Nucleus accumbens (tissue), 56 donors: ENCODE measurements around the gene LMTK2.

Source experiments
- DNase-seq, 56 donors: peaks; one replicate each; lab custom pipeline; 2025; lab: John Stamatoyannopoulos, UW

LMTK2 gene

GRCh38 chr7:98135984-98136383, 29.3 kb downstream of the LMTK2 start:
- DNase-seq, result no peak

DNA sequence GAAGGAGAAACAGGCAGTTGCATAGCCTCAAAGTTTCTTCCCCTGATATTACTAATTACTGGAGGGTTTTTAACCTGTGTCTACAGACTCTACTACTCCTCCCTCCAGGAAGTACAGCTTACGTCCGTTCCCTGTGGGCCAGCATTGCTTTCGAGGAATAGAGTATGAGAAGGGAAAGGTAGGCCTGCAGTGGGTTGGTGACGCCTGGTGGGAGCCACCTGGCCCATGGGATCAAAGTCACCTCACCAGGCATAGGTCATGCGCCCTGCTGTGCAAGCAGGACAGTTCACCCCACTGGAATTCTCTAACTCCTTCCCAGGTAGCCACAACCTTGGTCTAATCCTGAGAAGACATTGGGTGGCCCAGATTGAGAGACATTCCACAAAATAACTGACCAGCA, 29.8 kb downstream of the LMTK2 start:
- no peak for DNase-seq

DNA sequence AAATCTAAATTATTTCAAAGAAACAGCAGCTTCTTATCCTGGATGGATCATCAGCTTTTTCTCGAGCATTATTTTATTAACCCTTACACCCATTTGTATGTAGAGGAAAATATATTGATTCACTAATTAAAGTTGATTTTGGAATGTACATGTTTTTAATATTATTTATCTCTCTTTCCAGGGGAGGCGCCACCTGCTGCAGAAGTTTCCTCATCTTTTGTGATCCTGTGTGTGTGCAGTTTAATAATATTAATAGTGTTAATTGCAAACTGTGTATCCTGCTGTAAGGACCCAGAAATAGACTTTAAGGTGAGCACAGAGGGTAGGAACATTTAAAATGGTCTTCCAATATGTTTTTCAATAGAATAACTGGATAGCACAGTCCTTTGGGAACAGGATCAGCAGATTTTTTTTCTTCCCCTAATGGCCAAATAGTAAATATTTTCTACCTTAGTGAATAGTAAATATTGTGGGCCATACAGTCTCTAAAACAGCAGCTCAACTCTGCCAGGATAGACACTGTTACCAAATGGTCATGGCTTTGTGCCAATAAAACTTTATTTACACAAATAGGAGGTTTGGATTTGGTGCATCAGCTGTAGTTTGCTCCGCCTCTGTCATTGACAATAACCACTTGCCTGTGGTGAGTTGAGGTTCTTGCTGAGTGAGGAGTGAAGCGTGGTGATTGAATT, 30.6 kb downstream of the LMTK2 start:
- DNase-seq, result no peak

DNA sequence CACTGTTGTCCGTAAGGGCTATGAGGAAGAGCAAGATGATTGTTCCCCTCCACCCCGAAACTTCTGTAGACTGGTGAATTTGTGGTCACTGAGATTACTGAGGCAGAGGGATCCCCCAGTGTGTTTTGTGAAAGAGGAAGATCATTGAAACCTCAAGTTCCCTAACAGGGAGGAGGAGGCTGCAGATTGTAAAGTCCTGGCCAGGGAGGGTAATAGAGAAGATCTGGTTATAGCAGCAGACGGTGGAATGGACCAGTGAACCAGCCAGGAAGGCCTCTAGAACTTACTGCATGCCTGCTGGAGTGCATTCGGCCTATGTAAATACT, 31.1 kb downstream of the LMTK2 start:
- DNase-seq, result peak in 4 of 56 donors; percentile 3 to 20 (median 8)

DNA sequence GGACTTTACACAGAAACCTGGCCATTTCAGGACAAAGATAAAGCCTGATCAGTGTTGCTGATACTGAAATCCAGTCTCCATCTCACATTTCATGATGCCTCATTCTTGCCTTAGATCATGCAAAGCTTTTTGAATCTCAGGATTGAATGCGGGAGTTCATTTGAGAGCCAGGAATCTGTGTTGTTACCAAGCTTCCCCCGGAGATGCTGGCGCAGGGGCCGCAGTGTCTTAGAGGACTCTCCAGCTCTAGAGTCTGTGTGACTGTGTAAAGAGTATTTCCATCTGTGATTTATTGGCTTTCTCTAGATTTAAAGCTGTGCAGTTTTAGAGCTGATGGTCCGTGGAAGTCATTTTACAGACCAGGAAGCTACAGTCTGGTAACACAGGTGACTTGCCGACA, 32.0 kb downstream of the LMTK2 start:
- no peak for DNase-seq

GRCh38 chr7:98142658-98143057, 36.0 kb downstream of the LMTK2 start:
- no peak for DNase-seq

DNA sequence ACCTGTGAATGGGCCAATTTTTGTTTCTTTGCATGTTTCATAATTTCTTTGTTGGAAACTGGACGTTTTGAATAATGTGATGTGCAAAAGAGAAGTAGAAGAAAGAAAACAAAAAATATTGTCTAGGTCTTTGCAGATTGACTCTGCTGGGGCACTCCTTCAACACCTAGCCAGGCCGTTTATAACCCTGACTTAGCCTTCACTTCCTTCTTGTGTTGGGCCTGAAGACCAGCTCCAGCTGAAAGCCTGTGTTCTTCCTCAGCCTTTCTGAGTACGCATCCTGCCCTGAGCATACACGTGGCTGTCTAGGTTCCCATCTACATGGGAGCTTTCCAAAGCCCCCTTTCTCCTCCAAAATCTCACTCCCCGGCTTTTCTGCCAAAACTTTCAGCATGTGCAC, 41.9 kb downstream of the LMTK2 start:
- DNase-seq, result no peak

GRCh38 chr7:98149116-98149692, 42.5 kb downstream of the LMTK2 start:
- no peak for DNase-seq

DNA sequence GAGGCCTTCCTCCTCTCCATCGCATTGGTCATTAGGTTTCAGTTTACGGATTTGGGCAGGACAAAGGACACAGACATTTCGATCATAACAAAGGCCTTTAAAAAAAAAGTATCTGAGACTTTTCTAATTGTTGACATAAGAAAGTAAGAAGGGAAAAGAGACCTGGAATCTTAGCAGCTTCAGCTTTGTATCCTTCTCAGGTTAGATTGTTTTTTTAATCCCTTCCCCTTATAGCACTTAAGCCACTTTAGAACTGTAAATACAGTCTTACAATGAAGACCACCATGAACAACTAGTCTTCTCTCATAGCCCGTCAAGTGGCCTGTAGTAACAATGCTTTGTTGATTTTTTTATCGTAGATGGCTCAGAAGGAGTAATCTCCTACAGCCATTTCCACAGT, 45.2 kb downstream of the LMTK2 start:
- DNase-seq, result no peak

GRCh38 chr7:98156700-98157099, 50.0 kb downstream of the LMTK2 start:
- no peak for DNase-seq

DNA sequence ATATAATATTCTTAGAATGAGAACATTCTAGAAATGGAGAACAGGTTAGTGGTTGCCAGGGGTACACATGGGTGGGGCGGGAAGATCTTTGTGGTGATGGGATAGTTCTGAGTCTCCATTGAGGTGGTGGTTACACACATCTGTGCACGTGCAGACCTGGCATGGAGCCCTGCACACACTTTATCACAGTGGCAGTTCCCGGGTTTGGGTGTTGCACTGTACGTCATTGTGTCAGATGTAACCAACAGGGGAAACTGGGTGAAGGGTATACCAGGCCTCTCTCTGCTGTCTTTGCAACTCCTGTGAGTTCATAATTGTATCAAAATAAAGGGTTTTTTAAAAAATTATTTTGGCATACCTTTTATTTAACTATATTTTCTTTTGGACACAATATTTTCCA, 51.1 kb downstream of the LMTK2 start:
- no peak for DNase-seq

DNA sequence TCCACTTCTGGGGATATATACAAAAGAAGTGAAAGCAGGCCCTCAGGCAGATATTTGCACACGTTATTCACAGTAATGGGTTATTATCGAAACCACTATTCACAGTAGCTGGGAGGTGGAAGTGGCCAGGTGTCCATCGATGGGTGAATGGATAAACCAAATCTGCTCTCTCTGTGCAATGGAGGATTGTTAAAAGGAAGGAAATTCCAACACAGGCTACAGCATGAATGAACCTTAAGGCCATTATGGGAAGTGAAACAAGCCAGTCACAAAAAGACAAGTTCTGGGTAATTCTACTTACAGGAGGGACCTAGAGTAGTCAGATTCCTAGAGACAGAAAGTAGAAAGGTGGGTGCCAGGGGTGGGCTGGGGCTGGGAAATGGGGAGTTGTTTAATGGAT, 56.1 kb downstream of the LMTK2 start:
- DNase-seq, result no peak

DNA sequence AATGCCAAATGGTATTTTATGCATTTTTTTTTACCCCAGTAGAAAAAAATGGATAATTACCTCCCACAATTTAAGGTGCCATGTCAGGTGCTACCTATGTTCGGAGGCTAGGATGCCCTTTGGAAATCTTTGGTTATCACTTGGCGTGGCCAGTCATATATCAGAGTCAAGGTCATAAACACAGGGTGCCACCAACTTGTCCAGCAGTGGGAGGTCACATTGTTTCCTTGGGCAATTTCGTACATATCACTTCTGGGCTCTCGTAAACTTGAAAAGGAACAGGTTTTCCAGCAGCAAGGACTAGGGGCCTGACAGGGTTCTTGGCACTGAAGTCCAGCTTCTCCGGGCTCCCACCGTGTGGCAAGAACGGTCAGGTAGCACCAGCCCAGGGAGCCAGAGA, 56.6 kb downstream of the LMTK2 start:
- DNase-seq, result no peak

- DNase-seq, result peak in 15 of 56 donors; percentile 11 to 67 (median 21)
These were observed 57.2 kb downstream of the LMTK2 start for GRCh38 chr7:98163704-98164494.

GRCh38 chr7:98165827-98166667, 59.4 kb downstream of the LMTK2 start:
- DNase-seq, result peak in 31 of 56 donors; percentile 7 to 77 (median 25)

GRCh38 chr7:98166668-98166970, 60.0 kb downstream of the LMTK2 start:
- no peak for DNase-seq

DNA sequence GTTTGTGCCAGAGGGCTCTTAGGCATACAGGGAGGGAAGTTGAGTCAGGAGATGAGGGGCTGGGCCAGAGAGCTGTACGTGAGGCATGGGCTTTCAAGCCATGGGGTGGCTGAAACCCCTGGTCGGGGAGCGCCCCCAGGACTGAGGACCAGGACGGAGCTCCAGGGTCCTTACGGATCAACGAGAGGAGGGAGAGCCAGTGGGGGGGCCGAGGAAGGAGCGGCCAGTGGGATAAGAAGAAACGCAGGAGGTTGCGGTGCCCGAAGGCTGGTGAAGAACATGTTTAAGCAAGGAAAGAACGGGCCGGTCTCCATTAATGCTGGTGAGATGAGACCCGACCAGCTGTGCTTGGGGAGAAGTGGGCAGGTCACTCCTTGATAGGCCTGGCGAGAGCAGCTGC, 61.0 kb downstream of the LMTK2 start:
- no peak for DNase-seq

GRCh38 chr7:98168181-98168903, 61.7 kb downstream of the LMTK2 start:
- DNase-seq, result peak in 37 of 56 donors; percentile 7 to 78 (median 34)

DNA sequence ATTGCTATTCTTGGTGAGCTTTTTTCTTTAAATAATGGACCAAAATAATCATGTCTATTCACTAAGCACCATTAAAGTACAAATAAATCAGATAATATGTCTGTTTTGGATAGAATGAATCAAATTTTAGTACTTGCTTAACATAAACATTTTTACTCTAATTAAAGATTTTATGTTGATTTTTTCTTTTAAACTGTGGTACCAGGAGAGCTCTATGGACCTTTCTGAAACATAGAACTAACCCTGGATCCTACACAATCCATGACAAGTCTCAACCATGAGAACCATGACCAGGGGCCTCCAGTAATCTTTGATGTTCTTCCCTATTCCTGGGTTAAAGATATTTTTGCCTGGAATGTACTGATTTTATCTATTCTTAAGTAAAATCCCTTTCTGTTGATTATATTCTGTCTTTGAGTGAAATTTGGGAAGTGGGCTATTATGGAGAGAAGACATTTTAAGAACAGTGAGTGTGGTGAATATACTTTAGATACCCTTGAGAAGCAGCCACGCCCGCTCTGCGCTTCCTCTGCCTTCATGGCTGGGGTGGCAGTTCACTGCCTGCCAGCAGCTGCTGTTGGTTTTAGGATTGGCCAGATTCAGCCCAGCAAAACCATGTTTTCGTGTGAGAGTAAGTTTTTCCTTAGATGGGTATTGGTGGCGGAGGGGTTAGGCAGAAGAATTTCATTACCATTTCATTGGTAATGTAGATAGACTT, 62.4 kb downstream of the LMTK2 start:
- DNase-seq, result no peak

- DNase-seq, result peak in 5 of 56 donors; percentile 12 to 29 (median 20)
These were observed 64.3 kb downstream of the LMTK2 start for GRCh38 chr7:98170966-98171365.
